CD4-positive, alpha-beta T cell treated with Interleukin-17A for 1 hour (primary cell): ENCODE measurements around the gene TCP11L2.
"Not testable (repeated sequence)": the region's sequence is repeated elsewhere in the genome, so short reads cannot be mapped to it uniquely, and the experiment has no call there.

Experiments
- DNase-seq: peaks from one replicate; pipeline ENCODE4 v3.0.0-alpha.2; 2020

Gene TCP11L2

DNA sequence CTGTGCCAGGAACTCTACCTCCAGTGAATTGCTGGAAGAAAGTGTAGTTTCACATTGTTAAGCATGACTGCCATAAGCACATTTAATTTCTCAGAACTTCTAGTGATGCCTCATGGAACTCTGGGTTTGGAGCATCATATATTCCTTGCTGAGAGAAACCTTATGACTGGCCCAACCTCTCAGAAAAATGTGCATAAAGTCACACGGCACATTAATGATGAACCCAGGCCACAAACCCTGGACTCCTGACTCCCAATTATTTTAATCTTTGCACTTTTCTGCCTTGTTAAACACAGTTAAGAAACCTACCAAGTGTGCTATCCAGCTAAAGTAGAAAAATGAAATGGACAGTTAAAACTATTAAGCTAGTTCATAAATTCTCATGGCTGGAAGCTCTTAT, 5.6 kb downstream of the TCP11L2 start:
- DNase-seq = no peak

DNA sequence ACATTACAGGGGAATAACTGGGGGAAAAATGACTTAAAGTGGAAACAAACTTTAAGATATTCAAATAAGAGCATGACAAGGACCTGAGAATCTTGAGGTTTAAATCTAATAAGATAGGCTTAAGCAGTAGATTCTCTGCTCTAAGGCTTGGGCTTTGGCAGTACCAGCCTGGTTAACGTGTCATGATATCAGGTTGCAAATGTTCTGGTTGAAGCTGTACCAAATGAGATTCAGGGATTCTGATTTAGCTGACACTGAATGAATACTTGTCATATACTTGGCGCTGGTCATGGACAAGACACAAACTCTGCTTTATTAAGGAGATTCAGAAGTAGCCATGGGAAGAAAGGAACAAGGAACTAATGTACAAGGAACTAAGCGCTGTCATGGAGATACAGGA, 6.1 kb downstream of the TCP11L2 start:
- DNase-seq = no peak

DNA sequence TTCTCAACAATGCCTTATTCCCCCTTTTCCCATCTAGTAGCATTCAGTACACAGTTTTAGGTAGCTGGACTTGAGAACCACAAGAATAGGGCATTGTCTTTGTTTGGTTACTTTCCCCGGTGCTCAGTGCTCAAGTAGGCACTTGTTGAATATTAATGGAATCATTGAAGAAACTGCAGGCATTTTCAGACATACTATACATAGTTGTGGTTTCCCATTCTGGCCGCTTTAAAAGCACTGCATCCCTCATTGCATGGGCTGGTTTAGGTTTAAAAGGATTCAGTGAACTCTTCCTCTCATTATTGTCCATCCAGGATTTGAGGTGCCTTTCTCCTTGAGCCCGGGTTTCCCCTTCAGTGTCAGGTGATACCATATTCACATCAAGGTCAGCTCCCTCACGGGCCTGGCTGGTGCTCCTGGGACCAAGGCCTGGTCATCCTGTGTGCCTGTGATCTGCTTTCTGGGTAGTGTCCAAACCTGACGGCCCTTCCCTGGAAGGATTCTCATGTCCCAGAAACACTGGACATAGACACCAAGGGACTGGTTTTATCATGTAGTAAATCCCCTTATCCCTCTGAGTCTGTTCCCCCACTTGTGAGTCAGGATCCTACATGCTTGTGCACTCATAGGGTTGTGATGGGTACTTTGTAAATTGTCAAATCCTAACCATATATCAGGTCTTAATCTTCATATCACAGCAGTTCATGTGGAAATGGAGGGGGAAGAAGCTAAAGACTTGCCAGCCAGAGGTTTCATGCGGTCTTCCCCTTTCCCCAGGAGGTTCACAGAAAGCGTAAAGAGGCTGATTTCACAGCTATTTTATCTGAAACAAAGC, 7.4 kb downstream of the TCP11L2 start:
- no peak for DNase-seq

DNA sequence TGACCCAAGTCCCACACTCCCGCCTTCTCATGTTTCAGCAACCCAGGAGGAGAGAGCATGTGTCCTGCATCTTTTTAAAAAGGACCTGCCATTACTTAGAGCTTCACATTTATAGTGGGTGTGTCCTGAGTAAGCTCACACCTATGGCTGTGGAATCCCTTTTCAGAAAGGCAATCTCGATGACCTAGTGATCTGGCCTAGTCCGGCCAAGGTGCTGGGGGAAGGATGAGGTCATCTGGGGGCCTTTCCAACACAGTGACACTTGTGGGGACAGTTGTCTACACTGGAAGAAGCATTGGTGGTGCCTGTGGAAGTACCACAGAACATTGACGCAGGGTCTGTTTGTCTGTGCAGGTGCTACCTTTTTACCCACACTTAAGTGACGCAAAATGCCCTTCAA, 8.2 kb downstream of the TCP11L2 start:
- DNase-seq = no peak

DNA sequence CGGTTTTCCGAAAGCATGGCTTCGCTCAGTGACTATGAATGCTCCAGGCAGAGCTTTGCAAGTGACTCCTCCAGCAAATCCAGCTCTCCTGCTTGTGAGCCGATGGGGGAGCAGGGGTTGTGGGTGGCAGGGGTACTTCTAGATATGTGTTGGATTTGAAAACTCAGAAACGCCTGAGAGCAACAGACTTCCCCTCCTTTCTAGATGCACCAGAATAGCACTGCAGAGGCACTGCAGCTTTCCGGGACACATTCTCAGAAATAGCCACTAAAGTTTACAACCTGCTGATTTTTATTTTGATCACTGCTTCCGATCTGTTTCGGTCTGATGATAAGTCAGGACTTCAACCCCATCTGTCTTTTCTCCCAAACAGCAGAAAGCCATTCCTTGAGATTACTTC, 8.6 kb downstream of the TCP11L2 start:
- no peak for DNase-seq

DNA sequence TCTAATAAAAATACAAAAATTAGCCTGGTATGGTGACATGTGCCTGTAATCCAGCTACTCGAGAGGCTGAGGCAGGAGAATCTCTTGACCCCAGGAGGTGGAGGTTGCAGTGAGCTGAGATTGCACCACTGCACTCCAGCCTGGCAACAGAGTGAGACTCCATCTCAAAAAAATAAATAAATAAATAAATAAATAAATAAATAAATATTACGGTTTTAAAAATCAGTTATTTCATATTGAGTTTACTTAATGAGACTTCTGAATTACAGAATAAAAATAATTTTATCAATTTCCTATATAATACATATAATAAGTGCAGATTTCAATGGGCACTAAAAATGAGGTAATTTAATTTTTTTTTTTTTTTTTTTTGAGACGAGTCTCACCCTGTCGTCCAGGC, 10.9 kb downstream of the TCP11L2 start:
- not testable (repeated sequence) for DNase-seq

DNA sequence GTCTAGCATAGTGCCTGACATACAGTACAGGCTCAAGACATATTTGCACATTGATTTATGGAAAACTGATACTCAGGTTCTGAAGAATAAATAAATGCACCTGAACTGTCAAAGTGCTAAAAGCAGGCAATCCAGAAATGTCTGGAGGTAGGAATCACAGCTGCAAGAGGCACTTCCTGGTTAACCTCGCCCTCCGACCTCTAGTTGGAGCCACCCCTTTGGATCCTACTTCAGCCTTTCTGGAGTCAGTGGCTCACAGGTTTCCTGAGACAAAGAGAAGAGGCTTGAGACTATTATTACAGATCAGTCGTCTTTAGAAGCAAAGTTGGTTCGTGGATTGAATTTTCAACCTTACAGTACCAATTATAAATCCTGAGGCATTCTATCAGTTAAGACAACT, 13.0 kb downstream of the TCP11L2 start:
- DNase-seq = no peak

DNA sequence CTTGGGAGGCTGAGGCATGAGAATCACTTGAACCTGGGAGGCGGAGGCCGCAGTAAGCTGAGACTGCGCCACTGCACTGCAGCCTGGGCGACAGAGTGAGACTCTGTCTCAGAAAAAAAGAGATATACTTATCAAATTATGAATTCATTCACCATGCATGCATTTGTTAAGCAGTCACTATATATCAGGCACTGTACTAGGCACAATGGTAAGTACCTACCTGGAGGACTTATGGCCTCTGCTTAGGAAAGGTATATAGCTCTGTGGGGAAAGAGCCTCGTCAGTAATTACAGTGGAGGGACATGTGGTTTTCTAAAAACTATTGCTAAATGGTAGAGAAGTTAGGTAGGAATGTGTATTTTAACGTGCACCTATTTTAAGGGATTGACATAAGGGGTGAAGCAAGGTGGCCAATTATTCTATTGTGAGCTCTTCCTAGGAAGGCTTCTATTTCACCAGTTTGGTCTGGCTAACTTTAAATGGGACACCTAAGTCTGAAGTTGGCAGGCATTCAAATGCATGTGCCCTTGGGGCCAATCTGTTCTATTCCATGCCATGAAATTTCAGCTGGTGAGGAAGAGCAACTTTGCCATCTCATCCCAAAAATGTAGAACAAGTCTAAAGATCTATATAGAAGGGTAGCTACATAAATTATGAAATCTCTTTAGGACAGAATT, 15.0 kb downstream of the TCP11L2 start:
- DNase-seq = no peak

DNA sequence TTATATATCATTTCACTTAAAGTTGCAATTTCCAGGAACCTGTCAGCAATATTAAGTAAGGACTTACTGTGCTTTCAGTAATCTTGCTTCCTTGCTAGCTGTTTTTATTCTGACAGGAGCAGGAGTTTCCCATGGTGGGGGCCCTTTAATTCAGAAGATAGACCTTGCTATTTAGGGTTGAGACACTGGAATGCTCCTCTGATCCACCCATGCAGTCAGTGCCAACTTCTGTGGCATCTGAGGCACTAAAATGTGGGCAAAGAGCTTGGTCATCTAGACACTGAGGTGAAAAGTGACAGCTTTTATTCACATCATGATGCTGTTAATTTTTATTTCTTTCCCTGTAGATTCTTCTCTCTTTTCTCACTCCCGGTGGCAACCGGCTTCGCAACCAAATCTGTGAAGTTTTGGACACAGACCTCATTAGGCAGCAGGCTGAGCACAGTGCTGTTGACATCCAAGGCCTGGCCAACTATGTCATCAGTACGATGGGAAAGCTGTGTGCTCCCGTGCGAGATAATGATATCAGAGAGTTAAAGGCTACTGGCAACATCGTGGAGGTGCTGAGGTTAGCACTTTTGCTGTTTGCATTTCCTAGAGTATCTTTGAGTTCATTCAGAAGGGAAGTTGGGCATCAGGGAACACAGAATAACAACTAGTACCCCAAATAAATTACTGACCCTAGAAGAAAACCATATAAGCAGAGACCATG, 18.8 kb downstream of the TCP11L2 start:
- DNase-seq = no peak

DNA sequence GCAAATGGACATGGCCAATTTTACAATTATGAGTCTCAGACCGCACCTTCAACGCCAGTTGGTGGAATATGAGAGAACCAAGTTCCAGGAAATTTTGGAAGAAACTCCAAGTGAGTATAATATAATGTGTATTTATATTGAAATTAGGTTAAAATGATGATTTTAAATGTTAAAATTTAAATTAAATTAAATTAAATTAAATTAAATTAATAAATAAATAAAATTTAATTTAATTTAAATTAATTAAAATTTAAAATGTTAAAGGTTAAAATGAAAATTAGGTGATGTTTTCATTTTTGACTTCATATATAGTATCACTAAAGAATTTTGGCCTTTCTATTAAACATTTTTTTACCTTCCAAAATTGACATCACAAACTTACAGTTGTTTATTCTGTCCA, 21.0 kb downstream of the TCP11L2 start:
- DNase-seq = no peak

DNA sequence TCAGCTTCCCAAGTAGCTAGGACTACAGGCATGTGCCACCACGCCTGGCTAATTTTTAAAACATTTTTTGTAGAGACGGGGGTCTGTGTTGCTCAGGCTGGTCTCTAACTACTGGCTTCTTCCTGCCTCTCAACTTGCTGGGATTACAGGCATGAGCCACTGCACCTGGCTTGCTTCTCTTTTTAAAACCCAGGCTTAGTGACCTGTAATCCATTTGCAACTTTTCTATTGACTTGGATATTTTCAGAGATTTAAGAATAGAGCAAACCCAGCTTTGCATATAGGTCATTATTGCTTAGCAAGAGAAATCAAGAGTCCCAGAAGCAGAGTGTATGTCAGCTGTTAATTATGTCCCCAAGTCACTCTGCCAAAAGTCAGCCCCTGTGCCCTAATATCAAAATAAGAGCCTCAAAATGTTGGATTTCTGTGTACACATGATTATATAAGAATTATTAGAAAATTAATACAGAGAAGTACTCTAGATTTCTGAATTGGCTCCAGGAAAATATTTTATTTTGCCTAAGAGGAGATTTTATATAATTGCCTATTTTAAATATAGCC, 24.9 kb downstream of the TCP11L2 start:
- DNase-seq = no peak

DNA sequence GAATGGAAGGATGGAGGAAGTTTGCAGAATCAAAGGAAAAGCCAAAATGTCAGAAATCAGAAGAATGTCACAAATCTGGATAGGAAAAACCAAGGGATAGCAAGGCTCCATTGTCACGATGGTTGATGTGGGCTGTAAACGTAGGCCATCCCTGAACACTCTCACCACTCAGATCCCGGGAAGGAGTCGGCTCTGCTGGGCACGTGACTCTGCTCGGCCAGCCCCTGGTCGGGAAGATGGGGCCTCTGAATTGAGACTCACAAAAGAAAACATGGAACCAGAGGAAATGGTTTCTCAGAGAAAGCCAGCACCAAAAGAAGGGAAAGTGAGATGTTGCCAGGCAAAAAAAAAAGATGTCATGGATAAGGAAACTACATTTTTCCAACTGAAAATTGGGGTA, 26.2 kb downstream of the TCP11L2 start:
- DNase-seq = no peak

DNA sequence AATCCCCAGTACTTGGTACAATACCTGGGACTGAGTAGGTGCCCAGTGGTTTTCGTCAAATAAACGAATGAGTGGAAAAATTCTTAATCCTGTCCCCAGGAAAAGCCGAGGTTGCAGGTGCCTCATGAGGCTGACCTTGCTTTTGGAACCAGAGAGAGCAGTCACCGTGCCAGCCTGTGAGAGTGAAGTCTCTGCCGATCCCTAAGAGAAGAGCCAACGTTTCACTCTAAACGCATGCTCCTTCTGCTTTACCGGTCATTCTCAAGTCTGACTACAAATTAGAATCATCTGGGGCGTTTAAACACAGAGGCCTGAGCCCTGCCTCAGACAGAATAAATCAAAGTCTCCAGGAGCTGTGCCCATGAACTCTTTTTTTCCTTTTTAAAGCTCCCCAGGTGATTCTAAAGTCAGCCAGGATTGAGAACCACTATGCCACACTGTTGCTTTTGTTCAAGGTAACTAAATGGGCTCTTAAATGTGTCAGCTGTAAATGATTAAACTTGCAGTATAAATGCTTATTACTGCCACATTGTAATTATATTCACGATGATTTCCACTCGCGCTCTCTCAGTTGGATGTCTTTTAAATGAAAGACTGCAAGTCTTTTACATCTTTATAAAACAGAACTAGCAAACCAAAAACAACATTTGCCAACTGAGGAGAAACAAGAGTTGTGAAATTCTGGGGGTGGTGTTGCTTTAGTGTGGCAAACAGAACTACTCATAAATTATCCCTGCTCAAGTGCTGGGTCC, 26.9 kb downstream of the TCP11L2 start:
- DNase-seq = no peak

DNA sequence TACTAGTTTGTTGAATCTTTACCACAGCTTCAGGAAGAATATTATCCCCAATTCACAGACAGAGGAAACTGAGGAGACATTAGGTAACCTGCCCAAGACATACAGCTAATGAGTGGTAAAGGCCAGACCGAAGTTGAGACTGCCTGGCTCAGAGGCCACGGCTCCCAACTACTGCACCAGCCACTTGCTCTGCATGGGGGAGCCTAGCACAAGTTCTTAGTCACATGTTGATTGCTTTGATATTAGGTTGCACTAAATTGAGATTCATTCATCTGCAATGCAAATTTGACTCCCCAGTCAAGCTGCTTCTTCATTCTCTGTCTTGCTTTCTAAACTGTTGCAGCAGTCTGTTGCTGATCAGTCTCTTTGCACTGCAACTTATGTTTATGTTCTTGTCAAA, 29.1 kb downstream of the TCP11L2 start:
- no peak for DNase-seq

DNA sequence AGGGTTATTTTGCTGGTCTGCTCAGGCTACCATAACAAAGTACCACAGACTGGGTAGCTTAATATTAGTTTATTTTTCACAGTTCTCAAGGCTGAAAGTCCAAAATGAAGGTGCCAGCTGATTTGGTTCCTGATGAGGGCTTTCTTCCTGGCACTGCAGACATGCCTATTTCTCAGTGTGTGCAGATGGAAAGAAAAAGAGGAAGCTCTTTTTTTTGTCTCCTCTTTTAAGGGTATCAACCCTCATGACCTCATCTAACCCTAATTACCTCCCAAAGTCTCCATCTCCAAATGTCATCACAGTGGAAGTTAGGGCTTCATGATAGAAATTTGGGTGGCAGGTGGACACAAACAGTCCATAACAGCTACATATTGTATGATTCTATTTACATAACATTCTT, 30.0 kb downstream of the TCP11L2 start:
- DNase-seq = no peak

DNA sequence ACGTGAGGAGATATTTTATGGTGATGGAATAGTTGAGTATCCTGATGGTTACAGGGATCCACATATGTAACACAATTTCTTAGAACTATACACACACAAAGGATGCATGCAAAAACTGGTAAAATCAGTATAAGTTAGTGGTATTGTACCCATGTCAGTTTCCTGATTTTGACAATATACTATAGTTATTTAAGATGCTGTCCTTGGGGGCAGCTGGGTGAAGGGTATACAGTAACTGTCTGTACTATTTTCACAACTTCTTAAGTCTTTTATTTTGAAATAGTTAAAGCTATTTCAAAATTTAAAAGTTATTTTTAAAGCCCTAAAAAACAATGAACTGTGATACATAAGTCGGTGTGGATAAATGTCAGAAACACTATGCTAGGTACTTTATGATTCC, 30.5 kb downstream of the TCP11L2 start:
- no peak for DNase-seq

DNA sequence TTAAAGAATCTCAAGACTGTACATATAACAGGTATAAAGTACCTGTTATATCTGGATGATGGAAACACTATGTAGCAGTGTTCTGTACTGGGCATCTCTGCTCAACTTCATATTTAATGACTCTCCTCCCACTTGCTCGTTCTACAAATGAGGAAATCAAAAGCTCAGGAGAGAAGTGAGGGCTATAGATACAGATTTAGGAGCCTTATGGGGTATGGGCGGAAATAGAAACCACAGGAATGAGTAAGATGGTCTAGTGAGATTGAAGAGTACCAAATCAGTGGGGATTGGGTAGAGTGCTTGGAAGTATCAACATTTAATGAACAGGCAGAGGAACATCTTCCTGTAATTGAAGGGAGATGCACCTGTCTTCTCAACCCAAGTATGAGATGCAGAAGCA, 31.2 kb downstream of the TCP11L2 start:
- no peak for DNase-seq

DNA sequence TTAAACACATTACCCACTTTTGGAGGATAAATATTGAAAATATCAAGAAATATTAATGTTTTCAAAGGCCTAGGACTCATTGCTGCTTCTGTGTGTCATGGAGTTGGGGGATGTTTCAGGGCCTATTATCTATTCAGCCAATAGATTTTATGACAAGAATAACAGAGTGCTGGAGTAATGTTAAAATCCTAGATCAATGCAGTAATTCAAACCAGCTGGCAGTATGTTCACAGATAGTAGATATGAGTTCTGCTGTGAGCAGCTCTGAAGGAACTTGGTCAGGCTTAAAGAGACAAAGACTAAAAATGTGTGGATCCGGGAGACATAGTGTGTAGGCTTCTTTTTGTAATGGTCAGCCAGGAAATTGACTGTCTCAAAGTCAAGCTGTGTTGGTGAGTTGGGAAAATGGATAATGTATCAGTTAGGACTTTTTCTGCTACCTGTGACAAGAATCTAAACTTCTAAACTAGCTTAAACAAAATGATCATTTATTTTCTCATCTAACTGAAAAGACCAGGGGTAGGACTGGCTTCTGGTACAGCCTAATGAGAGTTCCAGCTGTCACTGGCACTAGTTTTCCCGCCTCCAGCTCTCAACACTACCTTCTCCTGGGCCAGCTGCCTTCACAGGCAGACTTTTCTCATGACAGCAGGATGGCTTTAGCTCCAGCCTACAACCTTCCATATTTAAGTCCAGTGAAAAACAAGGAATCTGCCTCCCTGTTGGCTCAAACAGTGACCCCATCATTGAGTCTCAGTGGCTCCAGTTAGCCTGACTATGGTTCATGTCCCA, 38.7 kb downstream of the TCP11L2 start:
- DNase-seq = no peak

DNA sequence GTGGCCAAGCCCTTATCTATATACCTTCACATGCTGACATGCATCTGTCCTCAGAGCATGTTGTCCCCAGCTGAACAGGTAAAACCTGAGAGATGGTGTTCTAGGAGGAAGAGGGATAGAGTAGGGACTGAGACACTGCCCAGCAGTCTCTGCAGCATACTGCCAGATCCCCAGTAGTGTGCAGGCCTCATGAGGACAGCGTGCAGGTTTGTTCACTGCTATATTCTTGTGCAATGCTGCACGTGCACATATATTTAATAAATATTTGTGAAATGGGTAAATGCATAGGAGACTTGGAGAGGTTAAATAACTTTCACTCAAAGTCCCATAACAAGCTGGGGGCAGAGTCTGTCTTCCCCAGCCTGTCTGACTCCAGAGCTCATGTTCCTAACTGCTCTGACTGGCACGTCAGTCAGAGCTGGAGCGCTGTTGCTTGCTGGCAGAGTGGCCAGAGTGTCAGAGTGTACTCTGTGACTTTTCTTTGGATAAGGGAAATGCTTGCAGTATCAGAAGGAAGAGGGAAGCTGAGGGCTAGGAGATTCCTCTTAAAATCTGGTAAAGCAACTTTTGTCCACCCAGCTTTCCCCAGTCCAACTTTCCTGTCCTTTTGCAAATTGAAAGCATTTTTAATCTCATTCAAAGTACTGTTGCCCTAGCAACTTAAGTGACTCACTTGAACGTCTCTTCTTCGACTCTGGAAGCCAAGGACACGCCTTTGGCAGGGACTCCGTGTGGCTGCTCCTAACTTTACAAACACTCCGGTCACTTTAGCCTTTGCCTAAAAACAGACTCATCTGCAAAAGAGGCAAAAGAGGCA, 40.1 kb downstream of the TCP11L2 start:
- no peak for DNase-seq

DNA sequence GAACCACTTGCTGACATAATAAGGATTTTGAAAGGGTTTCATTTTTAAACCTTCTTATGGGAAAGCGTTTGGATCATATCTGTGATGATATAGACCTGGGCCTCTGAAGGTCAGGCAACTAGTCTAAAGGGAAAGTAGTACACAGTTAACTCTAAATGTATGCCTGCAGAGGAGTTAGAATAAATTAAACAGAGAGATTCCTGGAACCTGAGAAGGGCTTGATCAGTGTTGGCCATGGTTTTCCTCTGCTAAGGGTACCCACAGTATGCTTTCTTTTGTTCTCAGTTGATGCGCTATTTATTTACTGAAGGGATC, 40.6 kb downstream of the TCP11L2 start:
- no peak for DNase-seq

DNA sequence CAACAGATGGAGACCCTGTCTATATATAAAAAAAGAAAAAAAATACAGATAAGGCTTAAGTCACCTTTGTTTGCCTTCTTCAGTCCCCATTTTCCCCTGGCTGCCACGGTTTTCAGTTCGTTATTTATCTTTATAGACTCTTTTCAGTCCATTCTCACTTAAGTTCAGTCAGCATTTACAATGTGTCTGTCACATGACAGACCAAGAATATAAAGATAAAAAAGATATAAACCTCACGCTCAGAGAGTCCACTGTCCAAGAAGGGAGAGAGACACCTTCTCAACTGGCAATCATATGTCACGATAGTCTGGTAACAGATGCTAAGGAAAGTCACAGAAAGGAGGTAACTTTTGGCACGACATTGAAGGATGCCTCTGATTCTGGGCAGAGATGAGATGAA, 41.6 kb downstream of the TCP11L2 start:
- DNase-seq = no peak
